Kidney (tissue), 14 donors: ENCODE results near the gene GALNT12. TPM values are rescaled to one million over a fixed set of nuclear protein-coding genes. Genes with fewer than 3 reads are reported as not detected.

Source experiments
- DNase-seq, 5 donors: peaks; one replicate each; pipeline ENCODE4 v3.0.0-alpha.2; 2013 to 2020
- FAIRE-seq: peaks from 2 replicates; lab custom pipeline; 2012; peaks lifted over from hg19 to GRCh38; lab: Jason Lieb, UNC
- H3K27ac ChIP-seq, 2 donors: one replicate each; pipeline ENCODE4 v1.7.0; 2013; ENCODE audit warnings: low read depth in 2 of 2, low read length in 2 of 2, inconsistent platforms in 1 of 2
- H3K27me3 ChIP-seq: one replicate; pipeline ENCODE4 v1.7.1; 2013; ENCODE audit warnings: low read length, inconsistent platforms; ENCODE audit not compliant: control insufficient read depth, insufficient read depth
- H3K36me3 ChIP-seq, 3 donors: one replicate each; pipeline versions ENCODE4 v1.7.0 to v1.7.1; 2013; ENCODE audit warnings: low read length in 3 of 3, control low read depth in 1 of 3, inconsistent platforms in 1 of 3; ENCODE audit not compliant: insufficient read depth in 3 of 3, control insufficient read depth in 2 of 3
- H3K4me1 ChIP-seq, 3 donors: one replicate each; pipeline versions ENCODE4 v1.7.0 to v1.7.1; 2013; ENCODE audit warnings: low read length in 3 of 3, inconsistent platforms in 1 of 3, low read depth in 1 of 3; ENCODE audit not compliant: control insufficient read depth in 2 of 3, insufficient read depth in 2 of 3
- H3K4me3 ChIP-seq, 3 donors: one replicate each; pipeline versions ENCODE4 v1.7.0 to v1.8.1; 2013; ENCODE audit warnings: low read length in 3 of 3, control low read depth in 1 of 3, inconsistent platforms in 1 of 3
- H3K9ac ChIP-seq, 3 donors: one replicate each; pipeline versions ENCODE4 v1.7.0 to v1.7.1; 2013; ENCODE audit warnings: low read length in 3 of 3, control low read depth in 1 of 3, inconsistent platforms in 1 of 3
- H3K9me3 ChIP-seq, 3 donors: one replicate each; pipeline versions ENCODE4 v1.7.0 to v1.7.1; 2013; ENCODE audit warnings: low read length in 3 of 3, control low read depth in 1 of 3, inconsistent platforms in 1 of 3; ENCODE audit not compliant: control insufficient read depth in 2 of 3, insufficient read depth in 1 of 3
- intact Hi-C: fragments of 100-400 bp; cut with DNase I; formaldehyde crosslinking; loops from one replicate; pipeline ENCODE4 v1.11.1; 2022
- polyA plus RNA-seq: library from polyadenylated mRNA; stranded (reverse); fragments of 350-450 nt; fragmentation: Illumina TruSeq; extraction: RNeasy Lipid Tissue Mini Kit (QIAGEN cat#74804); gene quantifications from one replicate; pipeline ENCODE4 v1.2.3, GENCODE V29; 2014; ENCODE audit warnings: low read depth, low replicate concordance; ENCODE audit not compliant: insufficient read depth
- total RNA-seq: library from RNA; stranded (reverse); fragmentation: NEBNext Ultra II Directional; extraction: Animal tissue kit (Norgen Biotek cat#: 25700); gene quantifications from one replicate; pipeline ENCODE4 v1.2.1, GENCODE V29; 2021
- TF ChIP-seq, protein P1 (sequence below): IDR thresholded peaks from 3 replicates; pipeline ENCODE4 v1.5.1; 2012; ENCODE audit warnings: mild to moderate bottlenecking, moderate library complexity, borderline replicate concordance; ENCODE audit not compliant: insufficient read depth; ENCODE audit errors: extremely low read depth
- donor health status: control.
- donor health status: control.
- donor health status: control.
- donor health status: control.
- donor health status: control.
- donor health status: DM: yes; HTN: yes; CAD: no.
- donor health status: Normal renal cell carcinoma (clear cell type).

The GALNT12 gene
- total and polyA plus RNA-seq, 2 donors from 2014 or later: 3.6 to 10.8 TPM

DNA sequence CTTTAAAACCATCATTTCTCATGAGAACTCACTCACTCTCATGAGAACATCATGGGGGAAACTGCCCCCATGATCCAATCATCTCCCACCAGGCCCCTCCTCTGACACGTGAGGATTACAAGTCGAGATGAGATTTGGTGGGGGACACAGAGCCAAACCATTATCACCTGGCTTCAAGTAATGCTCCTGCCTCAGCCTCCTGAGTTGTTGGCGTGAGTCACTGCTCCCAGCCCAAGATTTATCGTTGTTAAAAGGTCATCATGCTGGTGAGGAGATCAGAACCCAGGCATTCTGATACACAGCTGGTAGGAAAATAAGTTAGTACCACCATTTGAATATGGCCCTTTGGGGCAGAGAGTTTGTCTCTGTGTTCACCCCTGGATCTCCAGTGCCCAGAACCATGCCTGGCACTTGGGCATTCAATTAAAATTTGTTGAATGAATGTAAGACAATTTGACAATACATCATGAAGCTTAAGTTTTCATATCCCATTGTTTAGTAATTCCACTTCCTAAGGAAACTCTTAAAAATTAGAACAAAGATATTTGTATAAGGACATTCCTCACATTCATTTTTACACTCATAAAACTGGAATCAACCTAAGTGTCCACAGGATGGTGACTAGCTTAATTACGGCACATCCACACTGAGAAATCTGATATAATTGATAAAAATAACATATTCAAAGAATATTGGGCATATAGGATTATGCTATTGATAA is 78.3 kb downstream of the GALNT12 start:
- Histone ChIP-seq H3K4me3 (no peak overlapping the region), H3K27me3 (no peaks in the 10 kb centered on the region), H3K4me1 (peaks cover 0 to 7% (median 0%) of the 10 kb centered on the region in 3 donors), H3K9me3 (no peaks in the 10 kb centered on the region), H3K27ac (peak overlapping the region in 1 of 2 donors; percentile 34), H3K36me3 (no peaks in the 10 kb centered on the region), H3K9ac (no peak overlapping the region)
- TF ChIP-seq, protein P1, sequence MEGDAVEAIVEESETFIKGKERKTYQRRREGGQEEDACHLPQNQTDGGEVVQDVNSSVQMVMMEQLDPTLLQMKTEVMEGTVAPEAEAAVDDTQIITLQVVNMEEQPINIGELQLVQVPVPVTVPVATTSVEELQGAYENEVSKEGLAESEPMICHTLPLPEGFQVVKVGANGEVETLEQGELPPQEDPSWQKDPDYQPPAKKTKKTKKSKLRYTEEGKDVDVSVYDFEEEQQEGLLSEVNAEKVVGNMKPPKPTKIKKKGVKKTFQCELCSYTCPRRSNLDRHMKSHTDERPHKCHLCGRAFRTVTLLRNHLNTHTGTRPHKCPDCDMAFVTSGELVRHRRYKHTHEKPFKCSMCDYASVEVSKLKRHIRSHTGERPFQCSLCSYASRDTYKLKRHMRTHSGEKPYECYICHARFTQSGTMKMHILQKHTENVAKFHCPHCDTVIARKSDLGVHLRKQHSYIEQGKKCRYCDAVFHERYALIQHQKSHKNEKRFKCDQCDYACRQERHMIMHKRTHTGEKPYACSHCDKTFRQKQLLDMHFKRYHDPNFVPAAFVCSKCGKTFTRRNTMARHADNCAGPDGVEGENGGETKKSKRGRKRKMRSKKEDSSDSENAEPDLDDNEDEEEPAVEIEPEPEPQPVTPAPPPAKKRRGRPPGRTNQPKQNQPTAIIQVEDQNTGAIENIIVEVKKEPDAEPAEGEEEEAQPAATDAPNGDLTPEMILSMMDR: no peak
- intact Hi-C loops: no loop called here
- no peak for FAIRE-seq
- no peak for DNase-seq

DNA sequence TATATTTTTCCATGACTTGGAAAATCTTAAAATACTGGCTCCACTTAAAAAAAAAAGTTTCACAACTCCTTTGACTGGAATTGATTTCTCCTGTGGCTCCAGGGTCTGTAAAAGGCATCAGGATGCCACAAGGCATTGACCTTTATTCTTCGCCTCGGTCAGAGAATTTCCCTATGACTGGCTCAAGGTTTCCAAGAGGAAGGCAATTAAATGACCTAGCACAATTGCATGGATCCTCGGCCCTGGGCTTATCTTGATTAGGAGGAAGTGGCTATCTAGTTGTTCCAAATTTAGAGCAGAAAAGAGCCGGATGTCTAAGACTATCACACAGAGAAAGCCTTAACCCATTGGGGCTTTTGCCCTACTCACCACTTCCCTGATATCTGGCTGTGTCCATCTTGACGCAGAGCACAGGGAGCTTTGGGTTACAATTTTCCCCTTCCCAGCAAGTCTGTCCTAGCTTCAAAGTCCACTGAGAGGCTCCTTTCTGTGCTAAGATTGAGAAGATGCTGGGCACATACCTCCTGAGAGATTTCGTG is 79.3 kb downstream of the GALNT12 start:
- TF ChIP-seq, protein P1: no peak
- Histone ChIP-seq H3K27me3 (no peaks in the 10 kb centered on the region), H3K9me3 (no peaks in the 10 kb centered on the region), H3K36me3 (no peaks in the 10 kb centered on the region), H3K27ac (peak overlapping the region; percentile 16 to 51), H3K4me3 (no peak overlapping the region), H3K4me1 (peaks cover 0 to 7% (median 0%) of the 10 kb centered on the region in 3 donors), H3K9ac (no peak overlapping the region)
- FAIRE-seq (no peak), DNase-seq (peak in 1 of 5 donors; percentile 47)
- intact Hi-C loops: no loop called here

DNA sequence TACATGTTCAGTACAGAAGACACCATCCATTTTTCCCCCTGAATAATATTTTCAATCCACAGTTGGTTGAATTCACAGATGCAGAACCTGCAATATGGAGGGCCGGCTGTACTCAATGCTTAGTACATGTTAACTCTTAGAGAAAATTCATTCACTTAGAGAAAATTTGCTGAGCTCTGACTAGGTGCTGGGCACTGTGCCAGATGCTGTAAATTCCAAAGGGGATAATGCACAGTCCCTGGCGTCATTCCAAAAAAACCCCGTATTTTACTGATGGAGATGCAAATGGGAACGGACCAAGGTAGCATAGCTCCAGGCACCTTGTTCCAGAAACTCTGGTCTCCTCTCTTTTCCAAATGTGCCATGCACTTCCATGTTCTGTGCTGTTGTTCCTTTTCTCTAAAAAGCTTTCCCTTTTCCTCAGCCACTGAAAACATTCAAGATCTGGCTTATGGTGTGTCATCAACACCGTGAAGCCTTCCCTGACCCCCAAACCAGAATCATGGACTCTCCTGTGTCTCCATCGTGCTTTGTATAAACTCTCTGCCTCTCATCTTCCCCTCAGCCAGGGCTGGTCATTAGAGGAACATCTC is 80.5 kb downstream of the GALNT12 start:
- no peak overlapping the region for H3K27ac ChIP-seq
- no peak overlapping the region for H3K4me3 ChIP-seq
- H3K9ac ChIP-seq: no peak overlapping the region
- DNase-seq: peak in 2 of 5 donors; percentile 58 to 63
- H3K9me3 ChIP-seq: no peaks in the 10 kb centered on the region
- TF ChIP-seq, protein P1: no peak
- H3K27me3 ChIP-seq: no peaks in the 10 kb centered on the region
- peaks cover 0 to 7% (median 0%) of the 10 kb centered on the region in 3 donors for H3K4me1 ChIP-seq
- no peaks in the 10 kb centered on the region for H3K36me3 ChIP-seq
- no peak for FAIRE-seq
- intact Hi-C loops: no loop called here
